Osteoblast (primary cell): ENCODE measurements around the gene IGF2BP2. TPM values are rescaled to one million over a fixed set of nuclear protein-coding genes. Genes with fewer than 3 reads are reported as not detected.

Experiments used
- DNase-seq: peaks from one replicate; pipeline ENCODE4 v3.0.0; 2011; ENCODE audit warnings: low spot score, mixed read lengths; ENCODE audit not compliant: insufficient read length; ENCODE audit errors: missing footprints
- H2AFZ ChIP-seq: 2 replicates; pipeline ENCODE4 v1.6.0; 2011; ENCODE audit warnings: mild to moderate bottlenecking, low read length
- H3K27ac ChIP-seq: 2 replicates; pipeline ENCODE4 v1.5.1; 2011; ENCODE audit warnings: mild to moderate bottlenecking, low read depth, low read length, moderate library complexity
- H3K27me3 ChIP-seq: 2 replicates; pipeline ENCODE4 v1.6.0; 2012; ENCODE audit warnings: mild to moderate bottlenecking, control low read depth, inconsistent platforms, low read length, moderate library complexity; ENCODE audit not compliant: insufficient read depth
- H3K36me3 ChIP-seq: 2 replicates; pipeline ENCODE4 v1.5.1; 2011; ENCODE audit warnings: mild to moderate bottlenecking, low read length, control low read depth, moderate library complexity; ENCODE audit not compliant: insufficient read depth
- H3K4me1 ChIP-seq: 2 replicates; pipeline ENCODE4 v1.5.1; 2011; ENCODE audit warnings: mild to moderate bottlenecking, low read length, control low read depth, moderate library complexity; ENCODE audit not compliant: insufficient read depth
- H3K4me2 ChIP-seq: 2 replicates; pipeline ENCODE4 v1.6.0; 2011; ENCODE audit warnings: mild to moderate bottlenecking, low read length; ENCODE audit not compliant: insufficient read depth
- H3K4me3 ChIP-seq: fragments of 200-600 bp; sonication (generic); 3 replicates; pipeline ENCODE4 v1.5.1; 2012; ENCODE audit warnings: mild to moderate bottlenecking, low read length, inconsistent platforms; ENCODE audit not compliant: insufficient read depth
- H3K79me2 ChIP-seq: 2 replicates; pipeline ENCODE4 v1.6.0; 2012; ENCODE audit warnings: mild to moderate bottlenecking, low read length, control low read depth, inconsistent platforms; ENCODE audit not compliant: insufficient read depth
- H3K9me3 ChIP-seq: 2 replicates; pipeline ENCODE4 v1.5.1; 2011; ENCODE audit warnings: low read depth, low read length, control low read depth
- H4K20me1 ChIP-seq: 2 replicates; pipeline ENCODE4 v1.6.0; 2012; ENCODE audit warnings: mild to moderate bottlenecking, low read length, control low read depth; ENCODE audit not compliant: insufficient read depth
- CTCF ChIP-seq: IDR thresholded peaks from 2 replicates; pipeline ENCODE4 v1.5.1; 2011; ENCODE audit warnings: mild to moderate bottlenecking, low read depth, low read length, moderate library complexity; ENCODE audit errors: extremely low read depth
- total RNA-seq: library from RNA; depleted of rRNA; stranded (reverse); fragments of >200 nt; gene quantifications from 2 replicates; pipeline ENCODE4 v1.2.3, GENCODE V29; 2012

The IGF2BP2 gene
- total RNA-seq, 1 donor = 81.8 TPM

- H4K20me1 ChIP-seq = no peaks in the 10 kb centered on the region
- DNase-seq = no peak
- no peaks in the 10 kb centered on the region for H3K36me3 ChIP-seq
- H3K4me3 ChIP-seq = no peak overlapping the region
- peaks cover 16% of the 10 kb centered on the region for H3K4me1 ChIP-seq
- no peak overlapping the region for H2AFZ ChIP-seq
- no peak overlapping the region for H3K4me2 ChIP-seq
- no peak for TF ChIP-seq CTCF
- H3K27ac ChIP-seq = peak overlapping the region; percentile 66
- no peaks in the 10 kb centered on the region for H3K9me3 ChIP-seq
- peaks cover 81% of the 10 kb centered on the region for H3K79me2 ChIP-seq
- H3K27me3 ChIP-seq = no peaks in the 10 kb centered on the region
Observed at GRCh38 chr3:185746470-185746869, 78.4 kb downstream of the IGF2BP2 start.

DNA sequence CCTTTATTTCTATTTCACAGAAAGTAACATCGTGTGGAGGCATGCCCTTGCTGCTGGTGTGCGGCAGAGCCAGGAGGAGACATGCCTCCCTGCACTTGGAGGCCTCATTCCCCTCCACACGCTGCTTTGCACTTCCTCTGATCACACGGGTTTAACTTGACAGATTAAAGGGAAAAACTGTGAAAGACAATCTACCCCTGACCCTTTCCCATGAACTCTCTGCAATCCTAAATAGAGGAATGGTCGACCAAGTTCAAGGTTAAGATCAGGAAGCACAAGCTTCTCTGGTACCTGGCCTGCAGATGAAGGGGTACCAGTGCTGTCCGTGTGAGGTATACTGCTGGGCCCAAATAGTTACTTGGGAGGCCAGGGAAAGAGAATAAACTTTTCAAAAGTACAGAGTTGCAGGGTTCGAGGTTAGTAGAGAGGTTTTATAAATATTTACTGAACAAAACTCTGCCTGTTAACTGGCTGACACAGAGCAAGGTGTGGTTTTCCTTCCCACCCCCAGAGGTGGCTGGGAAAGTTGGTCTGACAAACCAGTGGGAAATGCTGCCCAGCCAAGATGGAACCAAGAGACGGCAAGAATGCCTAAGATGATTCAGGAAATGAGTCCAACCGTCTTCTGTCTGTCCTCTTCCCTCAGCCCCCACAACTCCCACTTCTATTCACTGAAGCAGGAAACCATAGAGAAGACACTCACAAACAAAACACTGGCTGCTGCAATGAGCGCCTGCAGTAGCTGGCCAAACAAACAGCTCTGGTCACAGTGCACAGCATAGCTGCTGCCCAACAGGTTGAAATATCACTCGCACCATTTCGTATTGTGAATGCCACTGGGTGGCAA, 79.6 kb downstream of the IGF2BP2 start:
- no peaks in the 10 kb centered on the region for H3K9me3 ChIP-seq

GRCh38 chr3:185741586-185741985, 83.3 kb downstream of the IGF2BP2 start:
- H3K4me1 ChIP-seq = peaks cover 45% of the 10 kb centered on the region
- TF ChIP-seq CTCF = no peak
- H3K4me3 ChIP-seq = no peak overlapping the region
- no peaks in the 10 kb centered on the region for H3K9me3 ChIP-seq
- no peak overlapping the region for H3K4me2 ChIP-seq
- H4K20me1 ChIP-seq = peaks cover 9% of the 10 kb centered on the region
- H2AFZ ChIP-seq = no peak overlapping the region
- H3K36me3 ChIP-seq = no peaks in the 10 kb centered on the region
- H3K27ac ChIP-seq = no peak overlapping the region
- no peaks in the 10 kb centered on the region for H3K27me3 ChIP-seq
- H3K79me2 ChIP-seq = peaks cover 85% of the 10 kb centered on the region
- peak; percentile 11 for DNase-seq

More for the DNA sequence above, 79.6 kb downstream of the IGF2BP2 start:
- H3K36me3 ChIP-seq = no peaks in the 10 kb centered on the region
- no peak for TF ChIP-seq CTCF
- H2AFZ ChIP-seq = no peak overlapping the region
- H3K27ac ChIP-seq = peak overlapping the region; percentile 66
- H3K4me3 ChIP-seq = no peak overlapping the region
- DNase-seq = peak; percentile 75
- H3K4me2 ChIP-seq = peak overlapping the region; percentile 49
- no peaks in the 10 kb centered on the region for H3K27me3 ChIP-seq
- peaks cover 16% of the 10 kb centered on the region for H3K4me1 ChIP-seq
- H3K79me2 ChIP-seq = peaks cover 80% of the 10 kb centered on the region
- no peaks in the 10 kb centered on the region for H4K20me1 ChIP-seq

DNA sequence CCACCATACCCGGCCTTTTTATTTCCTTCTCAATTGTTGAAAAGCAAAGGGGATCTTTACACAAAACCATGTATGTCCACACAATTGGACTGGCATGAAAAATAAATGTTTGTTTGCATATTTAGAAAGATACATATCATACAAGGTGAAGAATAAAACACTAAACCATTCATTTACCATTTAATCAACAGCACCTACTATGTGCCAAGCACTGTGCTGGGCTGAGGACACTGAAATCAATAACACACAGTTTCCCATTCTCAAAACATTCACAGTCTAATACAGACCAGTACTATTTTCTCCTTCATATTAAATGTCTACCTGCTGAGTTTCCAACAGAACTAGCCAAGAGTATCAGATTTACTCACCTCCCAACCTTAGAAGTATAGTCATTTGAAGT, 84.7 kb downstream of the IGF2BP2 start:
- H4K20me1 ChIP-seq = peaks cover 17% of the 10 kb centered on the region

More for the DNA sequence above, 84.7 kb downstream of the IGF2BP2 start:
- H3K4me2 ChIP-seq = no peak overlapping the region
- no peak for TF ChIP-seq CTCF
- peaks cover 33% of the 10 kb centered on the region for H3K4me1 ChIP-seq
- H3K4me3 ChIP-seq = no peak overlapping the region
- no peak overlapping the region for H3K27ac ChIP-seq
- H3K36me3 ChIP-seq = no peaks in the 10 kb centered on the region
- DNase-seq = no peak
- no peaks in the 10 kb centered on the region for H3K9me3 ChIP-seq
- no peak overlapping the region for H2AFZ ChIP-seq
- no peaks in the 10 kb centered on the region for H3K27me3 ChIP-seq
- H3K79me2 ChIP-seq = peaks cover 92% of the 10 kb centered on the region
